Loucy (cell line): ENCODE measurements around the gene RWDD3.
A peak's percentile ranks its signal among the peaks of the same experiment; 100 is the strongest.

Experiments used
- H2AFZ ChIP-seq: fragments of 200-600 bp; sonication (generic); 2 replicates; pipeline ENCODE4 v1.6.0; 2016; ENCODE audit warnings: antibody characterized with exemption, mild to moderate bottlenecking, low read length, moderate library complexity
- H3F3A ChIP-seq: fragments of 200-600 bp; 2 replicates; pipeline ENCODE4 v1.6.0; 2016; ENCODE audit warnings: antibody characterized with exemption, low read depth, mild to moderate bottlenecking
- H3K27me3 ChIP-seq: fragments of 200-600 bp; sonication (generic); 2 replicates; pipeline ENCODE4 v1.6.1; 2014; ENCODE audit warnings: low read length, mild to moderate bottlenecking; ENCODE audit not compliant: insufficient read depth, poor library complexity, severe bottlenecking
- H3K36me3 ChIP-seq: fragments of 200-600 bp; sonication (generic); 2 replicates; pipeline ENCODE4 v1.6.1; 2016; ENCODE audit warnings: low read length; ENCODE audit not compliant: insufficient read depth
- H3K4me1 ChIP-seq: fragments of 200-600 bp; sonication (generic); 2 replicates; pipeline ENCODE4 v1.5.1; 2014; ENCODE audit warnings: low read length, mild to moderate bottlenecking; ENCODE audit not compliant: insufficient read depth, poor library complexity, severe bottlenecking
- H3K4me2 ChIP-seq: fragments of 200-600 bp; sonication (generic); 2 replicates; pipeline ENCODE4 v1.6.0; 2014; ENCODE audit warnings: antibody characterized with exemption, low read length, low read depth, mild to moderate bottlenecking; ENCODE audit not compliant: poor library complexity, severe bottlenecking
- H3K4me3 ChIP-seq: fragments of 200-600 bp; sonication (generic); 2 replicates; pipeline ENCODE4 v1.5.1; 2014; ENCODE audit warnings: low read length, mild to moderate bottlenecking, mixed read lengths; ENCODE audit not compliant: poor library complexity, severe bottlenecking
- H3K79me2 ChIP-seq: fragments of 200-600 bp; sonication (generic); 2 replicates; pipeline ENCODE4 v1.6.1; 2014; ENCODE audit warnings: low read length; ENCODE audit not compliant: insufficient read depth
- H3K9ac ChIP-seq: fragments of 200-600 bp; sonication (generic); 2 replicates; pipeline ENCODE4 v1.6.0; 2014; ENCODE audit warnings: mild to moderate bottlenecking, low read depth, low read length, moderate library complexity; ENCODE audit not compliant: poor library complexity, severe bottlenecking
- H3K9me2 ChIP-seq: fragments of 200-600 bp; sonication (generic); replicated peaks from 2 replicates; pipeline ENCODE4 v1.6.1; 2016; ENCODE audit warnings: low read depth, low read length, mixed read lengths
- H3K9me3 ChIP-seq: fragments of 200-600 bp; sonication (generic); 2 replicates; pipeline ENCODE4 v1.6.1; 2014; ENCODE audit warnings: mild to moderate bottlenecking, antibody characterized with exemption, low read length, low read depth; ENCODE audit not compliant: insufficient read depth
- H4K20me1 ChIP-seq: fragments of 200-600 bp; sonication (generic); 2 replicates; pipeline ENCODE4 v1.6.0; 2014; ENCODE audit warnings: antibody characterized with exemption, low read length, mild to moderate bottlenecking; ENCODE audit not compliant: insufficient read depth, poor library complexity, severe bottlenecking
- CTCF ChIP-seq: fragments of 200-600 bp; sonication (generic); conservative IDR thresholded peaks from 2 replicates; pipeline ENCODE4 v1.5.1; 2014; ENCODE audit warnings: mild to moderate bottlenecking, antibody characterized with exemption, low read length
- EZH2phosphoT487 ChIP-seq: fragments of 200-600 bp; IDR thresholded peaks from 2 replicates; pipeline ENCODE4 v1.6.1; 2018; ENCODE audit warnings: antibody characterized with exemption, mild to moderate bottlenecking, moderate library complexity, borderline replicate concordance

The RWDD3 gene

GRCh38 chr1:95236784-95237575 is 3.0 kb downstream of the RWDD3 start:
- H2AFZ ChIP-seq, result no peak overlapping the region
- no peaks in the 10 kb centered on the region for H3F3A ChIP-seq
- H3K4me2 ChIP-seq, result peak overlapping the region; percentile 11
- peaks cover 10% of the 10 kb centered on the region for H3K4me1 ChIP-seq
- no peaks in the 10 kb centered on the region for H3K36me3 ChIP-seq
- TF ChIP-seq EZH2phosphoT487 (no peak), CTCF (no peak)
- no peaks in the 10 kb centered on the region for H3K9me3 ChIP-seq
- no peak overlapping the region for H3K4me3 ChIP-seq
- no peaks in the 10 kb centered on the region for H3K27me3 ChIP-seq
- no peak overlapping the region for H3K9ac ChIP-seq
- no peaks in the 10 kb centered on the region for H4K20me1 ChIP-seq
- no peaks in the 10 kb centered on the region for H3K9me2 ChIP-seq
- peaks cover 25% of the 10 kb centered on the region for H3K79me2 ChIP-seq

- Histone ChIP-seq H3K4me2 (peak overlapping the region; percentile 11), H3K27me3 (no peaks in the 10 kb centered on the region), H3K4me1 (peaks cover 10% of the 10 kb centered on the region), H3K79me2 (peaks cover 25% of the 10 kb centered on the region), H2AFZ (no peak overlapping the region), H3K9ac (peak overlapping the region; percentile 6), H3K4me3 (no peak overlapping the region), H3F3A (no peaks in the 10 kb centered on the region), H3K9me2 (no peaks in the 10 kb centered on the region), H3K36me3 (no peaks in the 10 kb centered on the region), H4K20me1 (no peaks in the 10 kb centered on the region), H3K9me3 (no peaks in the 10 kb centered on the region)
- TF ChIP-seq CTCF, result no peak
- TF ChIP-seq EZH2phosphoT487, result no peak
Measured at GRCh38 chr1:95237981-95238703, 4.1 kb downstream of the RWDD3 start.

GRCh38 chr1:95245029-95245428 is 11.0 kb downstream of the RWDD3 start:
- no peaks in the 10 kb centered on the region for H3K79me2 ChIP-seq
- no peaks in the 10 kb centered on the region for H4K20me1 ChIP-seq

More at GRCh38 chr1:95245029-95245428, 11.0 kb downstream of the RWDD3 start:
- Histone ChIP-seq H3F3A (no peaks in the 10 kb centered on the region), H3K4me1 (no peaks in the 10 kb centered on the region), H3K4me3 (no peak overlapping the region), H2AFZ (no peak overlapping the region), H3K27me3 (no peaks in the 10 kb centered on the region), H3K9me2 (no peaks in the 10 kb centered on the region), H3K36me3 (no peaks in the 10 kb centered on the region), H3K9ac (no peak overlapping the region), H3K9me3 (no peaks in the 10 kb centered on the region), H3K4me2 (no peak overlapping the region)
- TF ChIP-seq CTCF, result no peak
